ENCODE data around the gene TNNC2. TPM values are rescaled to one million over a fixed set of nuclear protein-coding genes. Genes with fewer than 3 reads are reported as not detected.
A peak's percentile ranks its signal among the peaks of the same experiment; 100 is the strongest.

Gene TNNC2
- total RNA-seq, 2 donors from 2014 or later = 0.37 TPM; not detected in 1

DNA sequence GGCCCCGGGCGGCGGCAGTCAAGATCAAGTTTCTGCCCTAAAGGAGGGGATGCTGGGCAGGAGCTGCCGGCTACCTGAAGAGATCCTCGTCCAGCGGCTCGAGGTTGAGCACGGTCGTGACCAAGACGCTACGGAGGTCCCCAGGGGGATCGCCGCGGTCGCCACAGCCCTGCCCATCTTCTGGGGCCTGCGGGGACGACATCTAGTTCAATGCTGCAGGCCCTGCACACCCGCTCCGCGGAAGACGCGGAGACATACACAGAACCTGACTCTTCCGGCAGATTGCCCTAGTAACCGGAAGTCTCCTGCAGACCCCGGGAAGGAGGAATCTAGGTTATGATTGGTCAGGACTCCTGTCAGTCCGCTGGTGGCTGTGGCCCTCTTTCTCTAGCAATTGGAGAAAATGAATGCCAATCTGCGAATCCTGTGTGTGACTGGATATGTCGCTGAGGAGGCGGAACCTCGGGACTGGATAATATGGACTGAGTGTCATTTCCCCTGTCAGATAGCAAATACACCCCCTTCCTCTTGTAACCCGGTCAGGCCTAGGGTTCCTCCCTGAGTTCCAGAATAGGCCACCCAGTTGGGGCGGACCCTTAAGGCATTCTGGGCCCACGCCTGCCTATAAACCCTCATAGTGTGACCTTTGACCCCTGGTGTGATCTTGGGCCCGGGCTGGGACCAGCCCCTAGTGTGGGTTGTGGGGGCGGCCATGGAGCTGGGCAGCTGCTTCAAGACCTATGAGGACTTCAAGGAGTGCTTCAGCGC lies 30.2 kb upstream of the TNNC2 start, which contains the start of the genes ACOT8 and ZSWIM3:
Gene ACOT8 (minus strand): TSS at position 279 of the 768 bp plus-strand sequence. CDS start 77 bp downstream, at position 202.
Gene ZSWIM3 (plus strand): TSS at position 501 of the 768 bp plus-strand sequence. CDS start 212 bp downstream, at position 713.
- Mint-ChIP-seq H3K27me3 (no peaks in the 10 kb centered on the region), H3K4me3 (peak within 1 kb of the TSS; percentile 97), H3K27ac (peak within 1 kb of the TSS; percentile 97), H3K36me3 (ENCODE audit: low read depth) (peaks cover 15% of the 10 kb centered on the region), H3K4me1 (peaks cover 11% of the 10 kb centered on the region), H3K9me3 (no peaks in the 10 kb centered on the region)
- peak; percentile 99 for ATAC-seq (replicated peaks)

DNA sequence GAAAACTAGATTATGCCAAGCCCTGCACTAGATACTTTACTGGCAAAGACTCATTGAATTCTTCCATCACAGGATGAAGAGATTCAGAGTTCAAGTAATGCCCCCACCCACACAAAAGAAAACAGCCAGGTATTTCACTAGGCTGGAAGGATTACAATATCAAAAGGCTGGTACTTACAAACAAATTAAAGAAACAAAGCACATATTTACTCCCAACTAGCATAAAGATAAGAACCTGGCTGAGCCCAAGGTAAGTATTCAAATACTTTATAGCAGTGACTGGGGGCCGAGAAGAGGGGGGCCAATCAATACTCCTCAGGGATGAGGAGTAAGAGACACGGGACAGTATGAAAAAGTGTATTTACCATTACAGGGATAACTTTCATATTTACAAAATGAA lies 26.4 kb upstream of the TNNC2 start:
- H3K36me3 Mint-ChIP-seq (ENCODE audit: low read depth) = peaks cover 38% of the 10 kb centered on the region
- H3K27me3 Mint-ChIP-seq = no peaks in the 10 kb centered on the region
- H3K27ac Mint-ChIP-seq = no peak overlapping the region
- no peak for ATAC-seq (replicated peaks)
- no peak overlapping the region for H3K4me3 Mint-ChIP-seq
- no peaks in the 10 kb centered on the region for H3K9me3 Mint-ChIP-seq
- H3K4me1 Mint-ChIP-seq = no peaks in the 10 kb centered on the region

DNA sequence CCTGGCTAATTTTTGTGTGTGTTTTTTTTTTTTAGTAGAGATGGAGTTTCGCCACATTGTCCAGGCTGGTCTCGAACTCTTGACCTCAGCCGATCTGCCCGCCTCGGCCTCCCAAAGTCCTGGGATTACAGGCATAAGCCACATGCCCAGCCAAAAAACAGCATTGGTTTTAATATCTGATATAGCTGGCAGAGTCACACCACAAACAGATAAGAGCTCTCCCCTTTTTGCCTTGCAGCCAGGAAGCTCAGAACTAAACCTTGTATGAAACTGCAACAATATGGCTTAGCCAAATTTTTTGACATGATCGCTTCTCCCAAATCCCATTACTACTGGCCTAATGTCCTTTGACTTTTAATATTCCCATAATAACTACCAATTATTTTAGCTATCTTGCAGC lies 25.2 kb upstream of the TNNC2 start:
- ATAC-seq (replicated peaks) = no peak
- Mint-ChIP-seq H3K4me3 (no peak overlapping the region), H3K4me1 (no peaks in the 10 kb centered on the region), H3K9me3 (no peaks in the 10 kb centered on the region), H3K27ac (no peak overlapping the region), H3K27me3 (no peaks in the 10 kb centered on the region), H3K36me3 (ENCODE audit: low read depth) (peaks cover 45% of the 10 kb centered on the region)

DNA sequence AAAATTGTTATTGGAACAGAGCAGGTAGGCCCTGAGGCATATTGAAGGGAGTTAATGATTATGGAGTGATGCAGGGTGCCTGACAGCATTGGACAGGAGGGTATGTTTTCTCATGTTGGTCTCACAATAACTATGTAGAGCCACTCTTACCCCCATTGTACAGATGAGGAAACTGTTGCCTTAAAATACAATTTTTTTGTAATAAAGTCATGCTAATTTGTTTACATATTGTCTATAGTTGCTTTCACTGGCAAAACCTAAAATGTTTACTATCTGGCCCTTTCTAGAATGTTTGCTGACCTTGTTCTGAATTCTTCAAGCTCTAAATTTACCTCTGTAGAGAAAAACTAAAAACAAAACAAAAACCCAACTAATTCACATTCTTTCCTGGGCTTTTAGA lies 24.4 kb upstream of the TNNC2 start:
- no peak for ATAC-seq (replicated peaks)
- Mint-ChIP-seq H3K36me3 (ENCODE audit: low read depth) (peaks cover 53% of the 10 kb centered on the region), H3K9me3 (no peaks in the 10 kb centered on the region), H3K27ac (no peak overlapping the region), H3K27me3 (no peaks in the 10 kb centered on the region), H3K4me3 (no peak overlapping the region), H3K4me1 (no peaks in the 10 kb centered on the region)

DNA sequence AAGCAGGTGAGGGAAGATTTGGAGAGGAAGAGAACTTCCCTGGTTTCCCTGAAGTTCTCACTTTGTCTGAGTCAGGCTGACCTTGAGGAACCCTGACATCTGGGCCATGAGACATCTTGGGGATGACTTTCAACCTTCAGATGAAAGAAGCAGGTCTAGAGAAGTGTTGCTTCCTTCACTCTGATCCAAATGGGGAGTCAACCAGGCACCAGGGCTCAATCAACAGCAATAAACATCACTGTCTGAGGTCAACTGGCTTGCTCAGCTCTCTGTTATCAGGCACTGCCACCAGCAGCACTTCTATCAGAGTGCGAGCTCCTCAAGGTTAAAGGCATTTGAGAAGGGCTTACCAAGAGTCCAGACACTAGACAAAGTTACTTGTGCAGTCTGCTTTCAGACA lies 23.8 kb upstream of the TNNC2 start:
- Mint-ChIP-seq H3K27me3 (no peaks in the 10 kb centered on the region), H3K36me3 (ENCODE audit: low read depth) (peaks cover 59% of the 10 kb centered on the region), H3K9me3 (no peaks in the 10 kb centered on the region), H3K4me1 (no peaks in the 10 kb centered on the region), H3K4me3 (no peak overlapping the region), H3K27ac (no peak overlapping the region)
- ATAC-seq (replicated peaks) = no peak

GRCh38 chr20:45850238-45850637 lies 23.1 kb upstream of the TNNC2 start:
- no peak overlapping the region for H3K4me3 Mint-ChIP-seq
- H3K27ac Mint-ChIP-seq = peak overlapping the region; percentile 53
- H3K4me1 Mint-ChIP-seq = no peaks in the 10 kb centered on the region
- no peaks in the 10 kb centered on the region for H3K9me3 Mint-ChIP-seq
- ATAC-seq (replicated peaks) = no peak
- no peaks in the 10 kb centered on the region for H3K27me3 Mint-ChIP-seq
- H3K36me3 Mint-ChIP-seq (ENCODE audit: low read depth) = peaks cover 65% of the 10 kb centered on the region

DNA sequence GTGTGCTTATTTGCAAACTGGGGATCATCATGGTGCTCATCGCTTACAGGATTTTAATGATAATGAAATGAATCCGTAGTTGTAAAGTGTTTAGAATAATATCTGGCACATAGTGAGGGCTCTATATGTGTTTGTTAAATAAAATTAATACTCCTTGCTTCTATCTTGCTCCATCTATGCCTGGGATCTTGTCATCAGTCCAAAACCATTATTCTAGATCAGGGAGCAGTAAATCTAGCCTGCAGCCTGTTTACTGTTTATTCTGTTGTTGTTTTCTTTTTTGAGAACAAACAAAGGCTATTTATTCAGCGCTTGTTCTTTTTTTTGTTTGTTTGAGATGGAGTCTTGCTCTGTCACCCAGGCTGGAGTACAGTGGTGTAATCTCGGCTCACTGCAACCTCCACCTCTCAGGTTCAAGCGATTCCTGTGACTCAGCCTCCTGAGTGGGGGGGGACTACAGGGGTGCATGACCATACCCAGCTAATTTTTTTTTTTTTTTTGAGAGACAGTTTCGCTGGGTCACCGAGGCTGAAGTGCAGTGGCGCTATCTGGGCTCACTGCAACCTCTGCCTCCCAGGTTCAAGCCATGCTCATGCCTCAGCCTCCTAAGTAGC lies 22.0 kb upstream of the TNNC2 start:
- no peaks in the 10 kb centered on the region for H3K27me3 Mint-ChIP-seq

GRCh38 chr20:45848421-45848820 lies 21.3 kb upstream of the TNNC2 start:
- no peak for ATAC-seq (replicated peaks)
- H3K9me3 Mint-ChIP-seq = no peaks in the 10 kb centered on the region
- peaks cover 76% of the 10 kb centered on the region for H3K36me3 Mint-ChIP-seq (ENCODE audit: low read depth)

More for the DNA sequence above, 22.0 kb upstream of the TNNC2 start:
- no peaks in the 10 kb centered on the region for H3K9me3 Mint-ChIP-seq
- H3K4me1 Mint-ChIP-seq = no peaks in the 10 kb centered on the region
- ATAC-seq (replicated peaks) = no peak
- peaks cover 76% of the 10 kb centered on the region for H3K36me3 Mint-ChIP-seq (ENCODE audit: low read depth)
- H3K27ac Mint-ChIP-seq = peak overlapping the region; percentile 54
- H3K4me3 Mint-ChIP-seq = no peak overlapping the region

GRCh38 chr20:45845452-45845851 lies 18.3 kb upstream of the TNNC2 start:
- Mint-ChIP-seq H3K4me3 (no peak overlapping the region), H3K4me1 (no peaks in the 10 kb centered on the region), H3K27ac (no peak overlapping the region), H3K9me3 (no peaks in the 10 kb centered on the region), H3K27me3 (no peaks in the 10 kb centered on the region), H3K36me3 (ENCODE audit: low read depth) (peaks cover 61% of the 10 kb centered on the region)
- ATAC-seq (replicated peaks) = no peak

More at GRCh38 chr20:45848421-45848820, 21.3 kb upstream of the TNNC2 start:
- Mint-ChIP-seq H3K4me3 (no peak overlapping the region), H3K27ac (peak overlapping the region; percentile 54), H3K27me3 (no peaks in the 10 kb centered on the region), H3K4me1 (no peaks in the 10 kb centered on the region)

GRCh38 chr20:45843506-45843905 lies 16.4 kb upstream of the TNNC2 start:
- H3K4me1 Mint-ChIP-seq = no peaks in the 10 kb centered on the region
- peaks cover 53% of the 10 kb centered on the region for H3K36me3 Mint-ChIP-seq (ENCODE audit: low read depth)
- H3K27ac Mint-ChIP-seq = no peak overlapping the region
- H3K4me3 Mint-ChIP-seq = no peak overlapping the region
- H3K27me3 Mint-ChIP-seq = no peaks in the 10 kb centered on the region
- no peak for ATAC-seq (replicated peaks)
- no peaks in the 10 kb centered on the region for H3K9me3 Mint-ChIP-seq

DNA sequence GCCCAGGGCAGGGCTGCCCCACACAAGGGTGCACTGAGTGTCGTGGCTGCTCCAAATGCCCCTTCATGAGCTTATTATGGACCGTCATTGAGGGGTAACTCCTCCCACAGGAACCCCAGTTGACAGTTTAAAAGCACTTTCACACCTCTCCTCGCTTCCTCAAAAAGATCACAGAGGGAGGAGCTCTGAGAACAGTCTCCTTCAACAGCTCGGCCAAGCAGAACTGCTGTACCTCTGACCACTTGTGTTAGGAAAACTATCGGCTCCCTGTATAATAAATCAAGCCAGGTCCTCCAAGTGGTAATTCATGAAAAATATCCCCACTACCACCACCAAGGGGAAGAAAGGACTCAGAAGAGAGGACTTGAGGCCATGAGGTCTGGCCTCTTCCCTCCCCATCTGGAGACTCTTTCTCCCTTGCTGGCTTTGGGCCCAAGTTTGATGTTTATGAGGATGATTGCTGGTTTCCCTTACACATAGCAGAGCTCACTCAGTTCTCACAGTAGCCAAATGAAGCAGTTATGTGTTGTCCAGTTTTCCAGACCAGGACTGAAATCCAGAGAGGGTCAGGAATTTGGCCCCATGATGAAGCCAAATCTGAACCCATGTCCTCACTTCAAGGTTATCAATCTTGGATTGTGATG lies 15.2 kb upstream of the TNNC2 start:
- no peaks in the 10 kb centered on the region for H3K27me3 Mint-ChIP-seq
- no peaks in the 10 kb centered on the region for H3K9me3 Mint-ChIP-seq
- no peak overlapping the region for H3K27ac Mint-ChIP-seq
- ATAC-seq (replicated peaks) = no peak
- H3K4me1 Mint-ChIP-seq = no peaks in the 10 kb centered on the region
- peaks cover 45% of the 10 kb centered on the region for H3K36me3 Mint-ChIP-seq (ENCODE audit: low read depth)
- H3K4me3 Mint-ChIP-seq = no peak overlapping the region

- no peak overlapping the region for H3K4me3 Mint-ChIP-seq
- no peak overlapping the region for H3K27ac Mint-ChIP-seq
- no peaks in the 10 kb centered on the region for H3K4me1 Mint-ChIP-seq
- peaks cover 38% of the 10 kb centered on the region for H3K36me3 Mint-ChIP-seq (ENCODE audit: low read depth)
- no peak for ATAC-seq (replicated peaks)
- H3K9me3 Mint-ChIP-seq = no peaks in the 10 kb centered on the region
- H3K27me3 Mint-ChIP-seq = no peaks in the 10 kb centered on the region
These were observed 14.5 kb upstream of the TNNC2 start for GRCh38 chr20:45841407-45842129.

DNA sequence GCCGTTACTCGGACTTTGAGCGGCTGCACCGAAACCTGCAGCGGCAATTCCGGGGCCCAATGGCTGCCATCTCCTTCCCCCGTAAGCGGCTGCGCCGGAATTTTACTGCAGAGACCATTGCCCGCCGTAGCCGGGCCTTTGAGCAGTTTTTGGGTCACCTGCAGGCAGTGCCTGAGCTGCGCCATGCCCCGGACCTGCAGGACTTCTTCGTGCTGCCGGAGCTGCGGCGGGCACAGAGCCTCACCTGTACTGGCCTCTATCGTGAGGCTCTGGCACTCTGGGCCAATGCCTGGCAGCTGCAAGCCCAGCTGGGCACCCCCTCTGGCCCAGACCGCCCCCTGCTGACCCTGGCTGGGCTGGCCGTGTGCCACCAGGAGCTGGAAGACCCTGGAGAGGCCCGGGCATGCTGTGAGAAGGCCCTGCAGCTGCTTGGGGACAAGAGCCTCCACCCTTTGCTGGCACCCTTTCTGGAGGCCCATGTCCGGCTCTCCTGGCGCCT lies 13.6 kb upstream of the TNNC2 start:
- Mint-ChIP-seq H3K36me3 (ENCODE audit: low read depth) (peaks cover 30% of the 10 kb centered on the region), H3K4me3 (no peak overlapping the region), H3K27me3 (no peaks in the 10 kb centered on the region), H3K9me3 (no peaks in the 10 kb centered on the region), H3K27ac (no peak overlapping the region), H3K4me1 (no peaks in the 10 kb centered on the region)
- no peak for ATAC-seq (replicated peaks)

GRCh38 chr20:45836841-45837240 lies 9.7 kb upstream of the TNNC2 start:
- Mint-ChIP-seq H3K27me3 (no peaks in the 10 kb centered on the region), H3K9me3 (no peaks in the 10 kb centered on the region), H3K4me3 (no peak overlapping the region), H3K27ac (no peak overlapping the region), H3K4me1 (peaks cover 7% of the 10 kb centered on the region), H3K36me3 (ENCODE audit: low read depth) (no peaks in the 10 kb centered on the region)
- no peak for ATAC-seq (replicated peaks)
